COLO668 (cell line): ENCODE measurements around the gene PROX2.
A peak's percentile ranks its signal among the peaks of the same experiment; 100 is the strongest.

Experiments
- DNase-seq: peaks from one replicate; lab custom pipeline; 2025; ENCODE audit not compliant: unreplicated experiment; lab: John Stamatoyannopoulos, UW

Gene PROX2

GRCh38 chr14:74881431-74882102 is 5.6 kb upstream of the PROX2 start, which contains the start of gene DLST:
Gene DLST, plus strand, starts transcription at chr14:74881916. Its CDS starts 38 bp downstream, at chr14:74881954.
- peak; percentile 94 for DNase-seq

- no peak for DNase-seq
Measured at GRCh38 chr14:74879427-74880182, 3.7 kb upstream of the PROX2 start.

- no peak for DNase-seq
Measured at GRCh38 chr14:74875204-74875603, 741 bp downstream of the PROX2 start.

GRCh38 chr14:74871819-74872218 is 4.1 kb downstream of the PROX2 start:
- DNase-seq = no peak

- DNase-seq = no peak
Measured at GRCh38 chr14:74868739-74869138, 7.2 kb downstream of the PROX2 start.

- no peak for DNase-seq
Measured at GRCh38 chr14:74867673-74868072, 8.3 kb downstream of the PROX2 start.

GRCh38 chr14:74866708-74867389 is 9.1 kb downstream of the PROX2 start:
- DNase-seq = no peak

GRCh38 chr14:74865156-74865555 is 10.8 kb downstream of the PROX2 start:
- no peak for DNase-seq

GRCh38 chr14:74864198-74864597 is 11.7 kb downstream of the PROX2 start:
- DNase-seq = no peak

GRCh38 chr14:74863274-74863673 is 12.7 kb downstream of the PROX2 start:
- no peak for DNase-seq

- no peak for DNase-seq
Measured at GRCh38 chr14:74861734-74862090, 14.2 kb downstream of the PROX2 start.

- DNase-seq = peak; percentile 89
Measured at GRCh38 chr14:74860899-74861733, 14.8 kb downstream of the PROX2 start.

GRCh38 chr14:74859757-74860552 is 16.0 kb downstream of the PROX2 start:
- DNase-seq = no peak

GRCh38 chr14:74858022-74858421 is 17.9 kb downstream of the PROX2 start:
- DNase-seq = no peak

GRCh38 chr14:74856366-74856765 is 19.6 kb downstream of the PROX2 start:
- DNase-seq = no peak

GRCh38 chr14:74855945-74856344 is 20.0 kb downstream of the PROX2 start:
- no peak for DNase-seq

- no peak for DNase-seq
Measured at GRCh38 chr14:74855021-74855420, 20.9 kb downstream of the PROX2 start.

- no peak for DNase-seq
Measured at GRCh38 chr14:74853581-74853980, 22.4 kb downstream of the PROX2 start.

GRCh38 chr14:74852922-74853530 is 22.9 kb downstream of the PROX2 start:
- no peak for DNase-seq

- DNase-seq = no peak
Measured at GRCh38 chr14:74848768-74849167, 27.2 kb downstream of the PROX2 start.
